H1 (cell line): ENCODE results near the gene CCDC200. TPM values are rescaled to one million over a fixed set of nuclear protein-coding genes. Genes with fewer than 3 reads are reported as not detected.

ENCODE experiments used
- CTCF ChIA-PET: fragments of 300-600 bp; sonication (Branson Sonifier 250); formaldehyde crosslinking; loops from one replicate; lab custom pipeline; 2021; ENCODE audit not compliant: partially characterized antibody; lab: Charles Lee
- POLR2A ChIA-PET: fragments of 300-600 bp; sonication (Branson Sonifier 250); formaldehyde crosslinking; loops from one replicate; lab custom pipeline; 2021; ENCODE audit warnings: inconsistent platforms; ENCODE audit not compliant: partially characterized antibody; lab: Charles Lee
- DNase-seq, 2 experiments: peaks; one replicate each; pipeline versions ENCODE4 v3.0.0 to v3.0.0-alpha.2; 2010 to 2022; ENCODE audit warnings: low spot score in 2 of 2, low read depth in 1 of 2, mixed read lengths in 1 of 2
- FAIRE-seq: peaks from 2 replicates; lab custom pipeline; 2011; peaks lifted over from hg19 to GRCh38; lab: Jason Lieb, UNC
- H2AFZ ChIP-seq: 2 replicates; pipeline ENCODE4 v1.8.1; 2012; ENCODE audit warnings: low read length, inconsistent platforms
- H2AK5ac ChIP-seq: 2 replicates; pipeline ENCODE4 v1.6.1; 2013; ENCODE audit warnings: low read depth, low read length
- H2BK120ac ChIP-seq: replicated peaks from 2 replicates; pipeline ENCODE3; 2013; ENCODE audit warnings: low read depth, low read length, inconsistent platforms
- H2BK12ac ChIP-seq: 2 replicates; pipeline ENCODE4 v1.6.1; 2013; ENCODE audit warnings: low read depth, low read length
- H2BK15ac ChIP-seq: 2 replicates; pipeline ENCODE4 v1.6.1; 2013; ENCODE audit warnings: low read length
- H2BK20ac ChIP-seq: 2 replicates; pipeline ENCODE4 v1.6.1; 2013; ENCODE audit warnings: low read length
- H2BK5ac ChIP-seq: 2 replicates; pipeline ENCODE4 v1.6.1; 2013; ENCODE audit warnings: low read depth, low read length
- H3K14ac ChIP-seq: 2 replicates; pipeline ENCODE4 v1.6.1; 2013; ENCODE audit warnings: inconsistent platforms; ENCODE audit not compliant: insufficient read length
- H3K18ac ChIP-seq: 2 replicates; pipeline ENCODE4 v1.6.1; 2013; ENCODE audit warnings: low read length; ENCODE audit errors: extremely low read depth
- H3K23ac ChIP-seq: 2 replicates; pipeline ENCODE4 v1.6.1; 2013; ENCODE audit warnings: inconsistent platforms; ENCODE audit not compliant: insufficient read length
- H3K23me2 ChIP-seq: 2 replicates; pipeline ENCODE4 v1.6.1; 2013; ENCODE audit warnings: low read depth, low read length
- H3K27ac ChIP-seq: 2 replicates; pipeline ENCODE4 v1.6.1; 2011; ENCODE audit warnings: low read depth, low read length, inconsistent platforms
- H3K27me3 ChIP-seq, 4 experiments: replicated peaks in 1 of 4; 1 replicate in 1 of 4; 2 replicates in 3 of 4; pipeline versions ENCODE4 v1.6.1 to v1.8.1; 2011 to 2013; ENCODE audit warnings: low read length in 3 of 4, mild to moderate bottlenecking in 3 of 4, inconsistent platforms in 2 of 4, mixed read lengths in 2 of 4, moderate library complexity in 1 of 4; ENCODE audit not compliant: control insufficient read depth in 3 of 4, insufficient read depth in 3 of 4; ENCODE audit errors: extremely low read depth in 1 of 4
- H3K36me3 ChIP-seq, 4 experiments: 2 replicates each; pipeline versions ENCODE4 v1.6.1 to v1.8.1; 2011 to 2013; ENCODE audit warnings: mild to moderate bottlenecking in 4 of 4, low read length in 3 of 4, moderate library complexity in 2 of 4, control low read depth in 1 of 4, inconsistent platforms in 1 of 4; ENCODE audit not compliant: insufficient read depth in 4 of 4, control insufficient read depth in 2 of 4
- H3K4ac ChIP-seq: replicated peaks from 2 replicates; pipeline ENCODE3; 2013; ENCODE audit warnings: low read length, low read depth, mixed read lengths, inconsistent platforms; ENCODE audit not compliant: insufficient read length
- H3K4me1 ChIP-seq, 4 experiments: replicated peaks in 1 of 4; 1 replicate in 1 of 4; 2 replicates in 3 of 4; pipeline versions ENCODE4 v1.6.1 to v1.8.1; 2011 to 2013; ENCODE audit warnings: low read length in 3 of 4, inconsistent platforms in 2 of 4, mixed read lengths in 1 of 4; ENCODE audit not compliant: insufficient read depth in 4 of 4, control insufficient read depth in 3 of 4
- H3K4me2 ChIP-seq, 2 experiments: 2 replicates each; pipeline versions ENCODE4 v1.6.1 to v1.8.1; 2011 to 2013; ENCODE audit warnings: low read depth in 2 of 2, low read length in 2 of 2, control low read depth in 1 of 2, inconsistent platforms in 1 of 2, mild to moderate bottlenecking in 1 of 2; ENCODE audit not compliant: insufficient read depth in 1 of 2
- H3K4me3 ChIP-seq, 4 experiments: fragments of 200-600, 300-600 bp in 1 of 4; sonication (generic), shearing (Covaris generic), sonication (Bioruptor Twin) in 1 of 4; 2 replicates each; pipeline versions ENCODE4 v1.5.1 to v1.8.1; 2011 to 2016; ENCODE audit warnings: low read length in 4 of 4, low read depth in 3 of 4, control low read depth in 2 of 4, inconsistent platforms in 2 of 4, mild to moderate bottlenecking in 2 of 4, mixed read lengths in 1 of 4, moderate library complexity in 1 of 4; ENCODE audit not compliant: insufficient read depth in 2 of 4; ENCODE audit errors: extremely low read depth in 1 of 4
- H3K56ac ChIP-seq: replicated peaks from 2 replicates; pipeline ENCODE3; 2013; ENCODE audit warnings: low read depth, mild to moderate bottlenecking, mixed read lengths, low read length, inconsistent platforms; ENCODE audit not compliant: insufficient read length
- H3K79me1 ChIP-seq: 2 replicates; pipeline ENCODE4 v1.6.1; 2013; ENCODE audit warnings: low read depth, low read length, control low read depth
- H3K79me2 ChIP-seq, 2 experiments: 2 replicates each; pipeline versions ENCODE4 v1.6.1 to v1.8.1; 2012 to 2013; ENCODE audit warnings: low read length in 2 of 2, mild to moderate bottlenecking in 2 of 2, inconsistent platforms in 1 of 2; ENCODE audit not compliant: insufficient read depth in 2 of 2, control insufficient read depth in 1 of 2
- H3K9ac ChIP-seq, 4 experiments: replicated peaks in 1 of 4; 1 replicate in 1 of 4; 2 replicates in 3 of 4; pipeline versions ENCODE4 v1.6.1 to v1.8.1; 2011 to 2013; ENCODE audit warnings: low read depth in 3 of 4, low read length in 3 of 4, control low read depth in 2 of 4, mild to moderate bottlenecking in 2 of 4, moderate library complexity in 2 of 4, inconsistent platforms in 1 of 4; ENCODE audit errors: extremely low read depth in 1 of 4
- H3K9me3 ChIP-seq, 2 experiments: 2 replicates each; pipeline versions ENCODE4 v1.6.1 to v1.8.1; 2012 to 2013; ENCODE audit warnings: mild to moderate bottlenecking in 2 of 2, moderate library complexity in 2 of 2, control low read depth in 1 of 2, inconsistent platforms in 1 of 2, low read depth in 1 of 2, low read length in 1 of 2, mixed read lengths in 1 of 2; ENCODE audit not compliant: insufficient read depth in 2 of 2
- H4K20me1 ChIP-seq, 2 experiments: replicated peaks in 1 of 2; 2 replicates each; pipeline versions ENCODE3 to v1.8.1; 2011 to 2013; ENCODE audit warnings: inconsistent platforms in 2 of 2, low read length in 2 of 2, mild to moderate bottlenecking in 1 of 2; ENCODE audit not compliant: insufficient read depth in 2 of 2, control insufficient read depth in 1 of 2
- H4K5ac ChIP-seq: 2 replicates; pipeline ENCODE4 v1.6.1; 2013; ENCODE audit warnings: low read length, low read depth, mixed read lengths, inconsistent platforms; ENCODE audit not compliant: insufficient read length
- H4K8ac ChIP-seq: 2 replicates; pipeline ENCODE4 v1.8.0; 2013; ENCODE audit warnings: mild to moderate bottlenecking, moderate library complexity, low read length, inconsistent platforms; ENCODE audit not compliant: insufficient read depth; ENCODE audit errors: extremely low read depth
- H4K91ac ChIP-seq: replicated peaks from 2 replicates; pipeline ENCODE3; 2013; ENCODE audit warnings: low read length, mixed read lengths, inconsistent platforms; ENCODE audit not compliant: insufficient read length
- BCL11A ChIP-seq, 2 experiments: IDR thresholded peaks; one replicate each; pipeline ENCODE4 v1.6.1; 2011; ENCODE audit warnings: low read depth in 2 of 2, low read length in 2 of 2, mild to moderate bottlenecking in 2 of 2
- CHD1 ChIP-seq: IDR thresholded peaks from 2 replicates; pipeline ENCODE4 v1.6.1; 2012; ENCODE audit warnings: low read depth, low read length, improper control_type of control experiment
- GABPA ChIP-seq: IDR thresholded peaks from 2 replicates; pipeline ENCODE4 v1.6.1; 2011; ENCODE audit warnings: mild to moderate bottlenecking, low read length, moderate library complexity, borderline replicate concordance; ENCODE audit not compliant: insufficient read depth
- GTF2F1 ChIP-seq: IDR thresholded peaks from 2 replicates; pipeline ENCODE4 v1.6.1; 2012; ENCODE audit warnings: low read depth, low read length, improper control_type of control experiment, borderline replicate concordance
- KDM1A ChIP-seq: fragments of 200-600, 300-600 bp; sonication (generic); IDR thresholded peaks from 2 replicates; pipeline ENCODE4 v1.7.1; 2016; ENCODE audit warnings: mild to moderate bottlenecking, low read length, borderline replicate concordance
- MAFK ChIP-seq: IDR thresholded peaks from 2 replicates; pipeline ENCODE4 v1.6.1; 2012; ENCODE audit warnings: low read depth, mild to moderate bottlenecking, improper control_type of control experiment, low read length
- POLR2AphosphoS5 ChIP-seq: IDR thresholded peaks from 2 replicates; pipeline ENCODE4 v1.6.1; 2011; ENCODE audit warnings: low read depth, low read length
- RAD21 ChIP-seq, 2 experiments: IDR thresholded peaks in 1 of 2; conservative IDR thresholded peaks in 1 of 2; 2 replicates each; pipeline ENCODE4 v1.6.1; 2011; ENCODE audit warnings: low read depth in 2 of 2, low read length in 2 of 2, improper control_type of control experiment in 1 of 2, inconsistent platforms in 1 of 2, mild to moderate bottlenecking in 1 of 2, moderate library complexity in 1 of 2
- SIX5 ChIP-seq: IDR thresholded peaks from 2 replicates; pipeline ENCODE4 v1.6.1; 2011; ENCODE audit warnings: mild to moderate bottlenecking, low read depth, low read length
- SP2 ChIP-seq: IDR thresholded peaks from 2 replicates; pipeline ENCODE4 v1.6.1; 2012; ENCODE audit warnings: mild to moderate bottlenecking, low read length, inconsistent platforms
- SRF ChIP-seq: IDR thresholded peaks from 2 replicates; pipeline ENCODE4 v1.6.1; 2011; ENCODE audit warnings: mild to moderate bottlenecking, low read depth, low read length, moderate library complexity
- TAF1 ChIP-seq: IDR thresholded peaks from 2 replicates; pipeline ENCODE4 v1.6.1; 2011; ENCODE audit warnings: mild to moderate bottlenecking, low read depth, low read length
- ZNF274 ChIP-seq: IDR thresholded peaks from 2 replicates; pipeline ENCODE4 v1.7.0; 2012; ENCODE audit warnings: low read length, borderline replicate concordance; ENCODE audit errors: extremely low read depth
- WGBS, 2 experiments: shearing (Covaris generic) in 1 of 2; methylation state at CpG; one replicate each; pipeline versions ENCODE4 v1.1.6 to v1.1.7; 2013 to 2015; ENCODE audit warnings: low lambda C conversion rate in 2 of 2, mixed read lengths in 2 of 2, inconsistent platforms in 1 of 2, low coverage in 1 of 2, missing lambda C conversion rate in 1 of 2; ENCODE audit not compliant: insufficient replicate concordance in 2 of 2, insufficient coverage in 1 of 2, insufficient read length in 1 of 2; ENCODE audit errors: extremely low coverage in 1 of 2, missing lambda C conversion rate in 1 of 2; 5-methylcytosine and 5-hydroxymethylcytosine counted together
- polyA plus RNA-seq, 7 experiments: library from polyadenylated mRNA; depleted of rRNA in 3 of 7; stranded (reverse) in 5 of 7; unstranded in 2 of 7; fragments of >200 nt in 5 of 7; fragments of 200-250 nt in 2 of 7; gene quantifications; 1 replicate in 5 of 7; 2 replicates in 1 of 7; 4 replicates in 1 of 7; pipeline versions ENCODE4 v1.2.1 to v1.2.3, GENCODE V29; 2011 to 2013; ENCODE audit warnings: missing spikeins in 2 of 7, mixed read lengths in 2 of 7
- total RNA-seq: library from RNA; stranded (reverse); fragmentation: NEBNext Ultra II Directional; extraction: Animal tissue kit (Norgen Biotek cat#: 25700); gene quantifications from 2 replicates; pipeline ENCODE4 v1.2.1, GENCODE V29; 2021

The CCDC200 gene
- total and polyA plus RNA-seq, 2 of the 8 experiments (the other 6 are each of a cell fraction or from before 2014, with no cell fraction given): 0.11 TPM; not detected in 1

- Histone ChIP-seq H3K14ac (no peak overlapping the region), H3K56ac (no peak overlapping the region), H3K36me3 (no peaks in the 10 kb centered on the region; a peak in 1 of 8 replicates), H4K20me1 (no peaks in the 10 kb centered on the region), H3K79me1 (no peaks in the 10 kb centered on the region), H3K23me2 (peaks cover 8% of the 10 kb centered on the region; the same call in 1 of the 2 replicates), H3K27ac (no peak overlapping the region), H3K9ac (no peak overlapping the region), H2BK12ac (no peak overlapping the region), H3K4ac (no peak overlapping the region), H2BK20ac (no peak overlapping the region), H4K8ac (no peak overlapping the region), H3K4me3 (no peak overlapping the region), H4K5ac (no peak overlapping the region), H3K4me1 (peaks cover 0 to 5% (median 3%) of the 10 kb centered on the region in 4 experiments; a peak in 4 of 7 replicates), H3K79me2 (no peaks in the 10 kb centered on the region), H2AFZ (no peak overlapping the region), H2AK5ac (no peak overlapping the region), H3K27me3 (peaks cover 0 to 2% (median 0%) of the 10 kb centered on the region in 4 experiments; a peak in 1 of 7 replicates), H2BK5ac (no peak overlapping the region), H3K4me2 (no peak overlapping the region; a peak in 1 of 4 replicates), H3K9me3 (no peaks in the 10 kb centered on the region), H4K91ac (no peak overlapping the region), H3K18ac (no peak overlapping the region), H3K23ac (no peak overlapping the region), H2BK15ac (no peak overlapping the region; the same call in 1 of the 2 replicates), H2BK120ac (no peak overlapping the region)
- FAIRE-seq: no peak
- 89% methylated on average over 3 of the region's 3 CpGs; no CpG with 5 or more reads in 1 of the 2 experiments for WGBS, 2 experiments
- ChIA-PET CTCF (no interaction called here), POLR2A (interaction anchor here (1.0 to 10.3 kb wide), 6 partner anchors 9 to 212 kb away, joined by 3 to 123 read pairs (median 6); partner anchors contain the start of gene RPL27)
- DNase-seq: no peak
- TF ChIP-seq SRF (no peak), CHD1 (no peak), MAFK (no peak), ZNF274 (no peak), KDM1A (no peak), RAD21 (IDR thresholded peaks at IDR 0.05 in 1 of 2, conservative IDR thresholded peaks at IDR 0.05 in 1 of 2; ENCODE audit: low read depth in 2 of 2, low read length in 2 of 2) (no peak), SP2 (no peak), POLR2AphosphoS5 (no peak), BCL11A (IDR thresholded peaks at IDR 0.05; ENCODE audit: low read depth in 2 of 2, low read length in 2 of 2) (no peak), GTF2F1 (no peak), TAF1 (no peak), SIX5 (no peak), GABPA (no peak)
Measured at GRCh38 chr17:43210576-43210975, 17.8 kb downstream of the CCDC200 start.
